HepG2 (cell line): ENCODE results near the gene GABRB1. TPM values are rescaled to one million over a fixed set of nuclear protein-coding genes. Genes with fewer than 3 reads are reported as not detected.

Experiments used
- ATAC-seq: fragments of 200-7000 bp; cut with Tn5 transposase; 3 replicates; pipeline ENCODE4 v1.9.1; 2020; ENCODE audit warnings: mild to moderate bottlenecking, moderate library complexity
- BruUV-seq: library from RNA; stranded (reverse); fragments of 400-500 nt; replicated peaks from 2 replicates; lab custom pipeline; 2021; lab: Mats Ljungman, UMichigan
- CTCF ChIA-PET: fragments of 300-600 bp; formaldehyde crosslinking; extraction: SDS; loops from one replicate; lab custom pipeline; 2021; ENCODE audit warnings: low total read pairs, inconsistent platforms, low intra/inter-chr PET ratio; lab: Yijun Ruan, JAX
- POLR2A ChIA-PET: fragments of 350-600 bp; sonication (Branson Sonifier 250); formaldehyde crosslinking; loops from one replicate; lab custom pipeline; 2020; ENCODE audit warnings: antibody characterized with exemption, inconsistent platforms; lab: Yijun Ruan, JAX
- DNase-seq: peaks from one replicate; pipeline ENCODE4 v3.0.0-alpha.2; 2015; ENCODE audit warnings: low spot score
- FAIRE-seq: peaks from 3 replicates; lab custom pipeline; 2011; peaks lifted over from hg19 to GRCh38; lab: Jason Lieb, UNC
- H2AFZ ChIP-seq: one replicate; pipeline ENCODE4 v1.6.1; 2011; ENCODE audit warnings: low read length, inconsistent platforms
- H3K27ac ChIP-seq: fragments of 300-600 bp; 3 replicates; pipeline ENCODE4 v1.8.0; 2011; ENCODE audit warnings: mixed run types, mild to moderate bottlenecking, mixed read lengths, low read length, inconsistent platforms; ENCODE audit not compliant: insufficient read depth; ENCODE audit errors: extremely low read length
- H3K27me3 ChIP-seq, 2 experiments: fragments of 200-600 bp in 1 of 2; 2 replicates in 1 of 2; 3 replicates in 1 of 2; pipeline versions ENCODE4 v1.6.0 to v1.8.0; 2011; ENCODE audit warnings: low read length in 2 of 2, mild to moderate bottlenecking in 2 of 2, moderate library complexity in 2 of 2, inconsistent platforms in 1 of 2; ENCODE audit not compliant: insufficient read depth in 2 of 2, control insufficient read depth in 1 of 2
- H3K36me3 ChIP-seq, 2 experiments: fragments of 200-600 bp in 1 of 2; replicated peaks in 1 of 2; 2 replicates in 1 of 2; 3 replicates in 1 of 2; pipeline versions ENCODE4 v1.5.1 to v1.8.0; 2011; ENCODE audit warnings: low read length in 2 of 2, inconsistent platforms in 1 of 2; ENCODE audit not compliant: insufficient read depth in 2 of 2, control insufficient read depth in 1 of 2
- H3K4me1 ChIP-seq: 2 replicates; pipeline ENCODE4 v1.5.1; 2012; ENCODE audit warnings: low read length, inconsistent platforms; ENCODE audit not compliant: insufficient read depth
- H3K4me2 ChIP-seq: 2 replicates; pipeline ENCODE4 v1.6.0; 2011; ENCODE audit warnings: low read depth, low read length, inconsistent platforms
- H3K4me3 ChIP-seq, 3 experiments: fragments of 200-600 bp in 1 of 3; sonication (generic), shearing (Covaris generic) in 1 of 3; replicated peaks in 1 of 3; 2 replicates each; pipeline ENCODE4 v1.5.1; 2011 to 2016; ENCODE audit warnings: low read length in 3 of 3, inconsistent platforms in 2 of 3, low read depth in 2 of 3, mild to moderate bottlenecking in 2 of 3, control low read depth in 1 of 3, mixed read lengths in 1 of 3; ENCODE audit not compliant: insufficient read depth in 1 of 3
- H3K79me2 ChIP-seq: one replicate; pipeline ENCODE4 v1.6.1; 2011; ENCODE audit warnings: low read length, inconsistent platforms; ENCODE audit not compliant: insufficient read depth
- H3K9ac ChIP-seq: 2 replicates; pipeline ENCODE4 v1.6.0; 2011; ENCODE audit warnings: mild to moderate bottlenecking, low read depth, low read length, inconsistent platforms; ENCODE audit not compliant: insufficient read depth
- H3K9me3 ChIP-seq: 2 replicates; pipeline ENCODE4 v1.5.1; 2012; ENCODE audit warnings: mild to moderate bottlenecking, low read length
- H4K20me1 ChIP-seq: 2 replicates; pipeline ENCODE4 v1.6.0; 2011; ENCODE audit warnings: inconsistent platforms, mild to moderate bottlenecking, low read length, moderate library complexity; ENCODE audit not compliant: insufficient read depth
- ARID5B ChIP-seq: IDR thresholded peaks from 2 replicates; pipeline ENCODE4 v1.4.0; 2020; ENCODE audit warnings: mild to moderate bottlenecking, missing genetic modification reagents
- BCL3 ChIP-seq: sonication (generic); formaldehyde crosslinking; IDR thresholded peaks from 2 replicates; pipeline ENCODE4 v1.5.1; 2020; ENCODE audit warnings: mild to moderate bottlenecking, missing genetic modification reagents, moderate library complexity
- BCLAF1 ChIP-seq: fragments of 450-650 bp; IDR thresholded peaks from 2 replicates; pipeline ENCODE4 v1.6.1; 2017; ENCODE audit warnings: mild to moderate bottlenecking
- DNMT3B ChIP-seq: conservative IDR thresholded peaks from 2 replicates; pipeline ENCODE4 v1.6.1; 2016; ENCODE audit warnings: missing biosample characterization, control low read depth
- ETV6 ChIP-seq: sonication (generic); formaldehyde crosslinking; conservative IDR thresholded peaks from 2 replicates; pipeline ENCODE4 v1.4.0; 2020; ENCODE audit warnings: missing genetic modification reagents
- FOXA3 ChIP-seq: IDR thresholded peaks from 2 replicates; pipeline ENCODE4 v1.6.1; 2016; ENCODE audit warnings: missing genetic modification reagents, missing compliant biosample characterization
- KAT8 ChIP-seq: IDR thresholded peaks from 2 replicates; pipeline ENCODE4 v1.6.1; 2016; ENCODE audit warnings: missing genetic modification reagents, missing compliant biosample characterization
- KDM6A ChIP-seq: IDR thresholded peaks from 2 replicates; pipeline ENCODE4 v1.6.1; 2016; ENCODE audit warnings: low read depth
- KLF16 ChIP-seq, 2 experiments: sonication (generic) in 1 of 2; formaldehyde crosslinking in 1 of 2; IDR thresholded peaks; 2 replicates each; pipeline versions ENCODE4 v1.6.1 to v1.8.0; 2016 to 2023; ENCODE audit warnings: missing genetic modification reagents in 2 of 2, missing compliant biosample characterization in 1 of 2
- NCOA2 ChIP-seq: sonication (generic); formaldehyde crosslinking; IDR thresholded peaks from 2 replicates; pipeline ENCODE4 v1.8.0; 2022; ENCODE audit warnings: inconsistent platforms
- SP2 ChIP-seq: sonication (generic); formaldehyde crosslinking; IDR thresholded peaks from 2 replicates; pipeline ENCODE4 v1.5.1; 2020; ENCODE audit warnings: mild to moderate bottlenecking, missing genetic modification reagents
- THRA ChIP-seq: sonication (generic); formaldehyde crosslinking; IDR thresholded peaks from 2 replicates; pipeline ENCODE4 v1.4.0; 2020; ENCODE audit warnings: missing genetic modification reagents, borderline replicate concordance
- ZMYM2 ChIP-seq: sonication (generic); formaldehyde crosslinking; IDR thresholded peaks from 2 replicates; pipeline ENCODE4 v1.8.0; 2022; ENCODE audit warnings: mild to moderate bottlenecking, missing genetic modification reagents
- ZNF180 ChIP-seq: sonication (generic); formaldehyde crosslinking; IDR thresholded peaks from 2 replicates; pipeline ENCODE4 v1.4.0; 2020; ENCODE audit warnings: low read depth, missing genetic modification reagents, borderline replicate concordance
- ZNF337 ChIP-seq: sonication (generic); formaldehyde crosslinking; IDR thresholded peaks from 2 replicates; pipeline ENCODE4 v1.5.1; 2020; ENCODE audit warnings: missing genetic modification reagents, low read depth, mild to moderate bottlenecking, borderline replicate concordance
- ZNF543 ChIP-seq: sonication (generic); formaldehyde crosslinking; IDR thresholded peaks from 2 replicates; pipeline ENCODE4 v1.4.0; 2020; ENCODE audit warnings: mild to moderate bottlenecking, missing genetic modification reagents
- ZNF550 ChIP-seq: sonication (generic); formaldehyde crosslinking; IDR thresholded peaks from 2 replicates; pipeline ENCODE4 v1.4.0; 2020; ENCODE audit warnings: mild to moderate bottlenecking, missing genetic modification reagents, borderline replicate concordance
- WGBS: methylation state at CpG from one replicate; pipeline ENCODE4 v1.1.6; 2017; ENCODE audit warnings: low lambda C conversion rate; 5-methylcytosine and 5-hydroxymethylcytosine counted together
- in situ Hi-C: cut with HindIII; loops from 2 replicates; pipeline ENCODE4 v1.10.0; 2017; ENCODE audit warnings: low pct_unique_long_range_greater_than_20kb; ENCODE audit not compliant: extremely low pct_ligation_motif_present
- intact Hi-C: fragments of 100-400 bp; cut with micrococcal nuclease; formaldehyde crosslinking; loops from one replicate; pipeline ENCODE4 v1.10.0; 2022; ENCODE audit not compliant: unreplicated experiment
- polyA plus RNA-seq, 8 experiments: library from polyadenylated mRNA; depleted of rRNA in 3 of 8; stranded (reverse) in 7 of 8; unstranded in 1 of 8; fragments of >200 nt; fragmentation: Illumina TruSeq in 4 of 8; extraction: Trizol in 4 of 8; gene quantifications; 2 replicates each; pipeline versions ENCODE4 v1.2.1 to v1.2.3, GENCODE V29; 2011 to 2016; ENCODE audit warnings: low read depth in 4 of 8, missing spikeins in 1 of 8, mixed read lengths in 1 of 8; ENCODE audit not compliant: insufficient read depth in 1 of 8
- total RNA-seq, 5 experiments: library from RNA; depleted of rRNA; stranded (reverse); fragments of >200 nt; fragmentation: Illumina TruSeq; extraction: Trizol; gene quantifications; 2 replicates each; pipeline ENCODE4 v1.2.3, GENCODE V29; 2016; ENCODE audit warnings: low read depth in 1 of 5

The GABRB1 gene
- total and polyA plus RNA-seq, 2 of the 13 experiments (the other 11 are each of a cell fraction or from before 2014, with no cell fraction given), result not detected

GRCh38 chr4:47095884-47096283 is 64.5 kb downstream of the GABRB1 start:
- FAIRE-seq (no peak), ATAC-seq (no peak), DNase-seq (no peak)
- no peak overlapping the region for H2AFZ ChIP-seq
- no TSS peak for BruUV-seq
- no peaks in the 10 kb centered on the region for H4K20me1 ChIP-seq
- in situ Hi-C loops, result no loop called here
- H3K9me3 ChIP-seq, result no peaks in the 10 kb centered on the region
- H3K4me1 ChIP-seq, result no peaks in the 10 kb centered on the region
- WGBS, result 21% methylated on average over 1 of the region's 1 CpG
- no peak overlapping the region for H3K27ac ChIP-seq
- H3K4me2 ChIP-seq, result no peak overlapping the region
- CTCF ChIA-PET, result no interaction called here
- no peaks in the 10 kb centered on the region for H3K27me3 ChIP-seq
- intact Hi-C loops, result no loop called here
- no peak overlapping the region for H3K9ac ChIP-seq
- H3K4me3 ChIP-seq, result no peak overlapping the region
- POLR2A ChIA-PET, result no interaction called here
- H3K36me3 ChIP-seq, result no peaks in the 10 kb centered on the region
- H3K79me2 ChIP-seq, result no peaks in the 10 kb centered on the region
- TF ChIP-seq KLF16 (CRISPR knock-in tag; IDR thresholded peaks at IDR 0.05) (no peak), KAT8 (no peak), ARID5B (no peak), KDM6A (CRISPR knock-in tag) (no peak), BCL3 (CRISPR knock-in tag) (no peak), ETV6 (CRISPR knock-in tag) (no peak), DNMT3B (CRISPR knock-in tag) (no peak), NCOA2 (no peak), ZNF543 (CRISPR knock-in tag) (no peak), ZNF337 (CRISPR knock-in tag) (no peak), ZNF550 (CRISPR knock-in tag) (no peak), SP2 (CRISPR knock-in tag) (no peak), ZNF180 (no peak), THRA (CRISPR knock-in tag) (no peak), ZMYM2 (CRISPR knock-in tag) (no peak), BCLAF1 (no peak), FOXA3 (CRISPR knock-in tag) (no peak)
